Activated CD4-positive, alpha-beta T cell treated with anti-CD3 and anti-CD28 coated beads for 4 hours (primary cell): Measurements from ENCODE around the gene POLD2.

ENCODE experiments used
- DNase-seq, 2 donors: peaks; one replicate each; pipeline ENCODE4 v3.0.0-alpha.2; 2020

POLD2 gene

GRCh38 chr7:44112997-44113763 lies 10.2 kb downstream of the POLD2 start:
- no peak for DNase-seq

GRCh38 chr7:44112231-44112996 lies 10.9 kb downstream of the POLD2 start:
- no peak for DNase-seq

GRCh38 chr7:44111761-44112160 lies 11.6 kb downstream of the POLD2 start:
- no peak for DNase-seq

- DNase-seq = no peak
Measured at GRCh38 chr7:44110719-44111635, 12.4 kb downstream of the POLD2 start.

GRCh38 chr7:44109991-44110390 lies 13.4 kb downstream of the POLD2 start:
- no peak for DNase-seq

- DNase-seq = no peak
Measured at GRCh38 chr7:44108768-44109750, 14.3 kb downstream of the POLD2 start.

- DNase-seq = no peak
Measured at GRCh38 chr7:44107961-44108767, 15.2 kb downstream of the POLD2 start.

GRCh38 chr7:44107116-44107960 lies 16.0 kb downstream of the POLD2 start:
- DNase-seq = no peak

- DNase-seq = no peak
Measured at GRCh38 chr7:44106311-44107065, 16.9 kb downstream of the POLD2 start.

GRCh38 chr7:44105832-44106231 lies 17.5 kb downstream of the POLD2 start:
- no peak for DNase-seq

- DNase-seq = no peak
Measured at GRCh38 chr7:44104860-44105771, 18.2 kb downstream of the POLD2 start.

GRCh38 chr7:44103923-44104859 lies 19.2 kb downstream of the POLD2 start, which contains the start of gene AEBP1:
AEBP1 (plus strand) TSS chr7:44104345; CDS start chr7:44104666, 321 bp downstream.
- DNase-seq = peak in 1 of 2 donors; percentile 46

GRCh38 chr7:44103566-44103922 lies 19.8 kb downstream of the POLD2 start:
- no peak for DNase-seq

- no peak for DNase-seq
Measured at GRCh38 chr7:44102846-44103565, 20.3 kb downstream of the POLD2 start.

GRCh38 chr7:44101966-44102845 lies 21.1 kb downstream of the POLD2 start:
- no peak for DNase-seq
